ENCODE data around the gene MYOM1. TPM values are rescaled to one million over a fixed set of nuclear protein-coding genes. Genes with fewer than 3 reads are reported as not detected.

MYOM1 gene
- total RNA-seq, 1 experiment from 2014 or later, result 0.41 TPM

DNA sequence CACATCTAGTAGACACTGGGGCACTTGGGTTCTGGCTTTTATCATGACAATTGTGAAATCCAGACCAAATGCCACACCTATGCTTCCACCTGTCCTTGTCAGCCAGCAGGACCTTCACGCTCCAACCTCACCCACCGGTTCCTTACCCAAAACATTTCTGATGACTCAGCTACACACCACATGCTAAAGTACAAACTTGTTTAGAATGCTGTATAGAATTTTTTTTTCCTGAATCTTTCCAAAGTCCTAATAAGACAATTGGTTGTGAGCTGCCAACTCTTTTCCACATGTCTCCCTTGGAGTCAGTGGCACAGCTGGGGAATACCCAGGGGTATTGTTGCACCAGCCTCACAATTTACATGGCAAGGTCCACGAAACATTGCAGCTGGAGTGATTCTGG, 131.3 kb downstream of the MYOM1 start:
- Mint-ChIP-seq H3K9me3 (ENCODE audit: unreplicated experiment) (no peaks in the 10 kb centered on the region), H3K36me3 (ENCODE audit: insufficient read depth, unreplicated experiment) (no peaks in the 10 kb centered on the region), H3K4me3 (ENCODE audit: unreplicated experiment) (no peak overlapping the region), H3K4me1 (ENCODE audit: low read depth, unreplicated experiment) (peaks cover 9% of the 10 kb centered on the region), H3K27me3 (ENCODE audit: insufficient read depth, unreplicated experiment) (no peaks in the 10 kb centered on the region), H3K27ac (ENCODE audit: unreplicated experiment) (no peak overlapping the region)
- no peak for DNase-seq
- TF ChIP-seq, protein P1, sequence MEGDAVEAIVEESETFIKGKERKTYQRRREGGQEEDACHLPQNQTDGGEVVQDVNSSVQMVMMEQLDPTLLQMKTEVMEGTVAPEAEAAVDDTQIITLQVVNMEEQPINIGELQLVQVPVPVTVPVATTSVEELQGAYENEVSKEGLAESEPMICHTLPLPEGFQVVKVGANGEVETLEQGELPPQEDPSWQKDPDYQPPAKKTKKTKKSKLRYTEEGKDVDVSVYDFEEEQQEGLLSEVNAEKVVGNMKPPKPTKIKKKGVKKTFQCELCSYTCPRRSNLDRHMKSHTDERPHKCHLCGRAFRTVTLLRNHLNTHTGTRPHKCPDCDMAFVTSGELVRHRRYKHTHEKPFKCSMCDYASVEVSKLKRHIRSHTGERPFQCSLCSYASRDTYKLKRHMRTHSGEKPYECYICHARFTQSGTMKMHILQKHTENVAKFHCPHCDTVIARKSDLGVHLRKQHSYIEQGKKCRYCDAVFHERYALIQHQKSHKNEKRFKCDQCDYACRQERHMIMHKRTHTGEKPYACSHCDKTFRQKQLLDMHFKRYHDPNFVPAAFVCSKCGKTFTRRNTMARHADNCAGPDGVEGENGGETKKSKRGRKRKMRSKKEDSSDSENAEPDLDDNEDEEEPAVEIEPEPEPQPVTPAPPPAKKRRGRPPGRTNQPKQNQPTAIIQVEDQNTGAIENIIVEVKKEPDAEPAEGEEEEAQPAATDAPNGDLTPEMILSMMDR (IDR thresholded peaks at IDR 0.05; ENCODE audit: insufficient read depth in 1 of 2, low read depth in 1 of 2, low read length in 1 of 2, severe bottlenecking in 1 of 2, unreplicated experiment in 1 of 2), result no peak
- ChIA-PET POLR2A (no interaction called here), CTCF (interaction anchor here (1.3 kb wide), 1 partner anchor 158 kb away, joined by 4 read pairs; no protein-coding TSS in a partner anchor)
- H3K9me3 ChIP-seq, result no peaks in the 10 kb centered on the region
- no TSS peak for BruUV-seq (replicated peaks)
- intact Hi-C loops (cut with micrococcal nuclease; ENCODE audit: unreplicated experiment), result no loop called here
- no peak overlapping the region for H3K4me3 ChIP-seq (ENCODE audit: low read depth, low read length)
- peaks cover 5% of the 10 kb centered on the region; the same call in 1 of the 2 replicates for H3K4me1 ChIP-seq
- H3K27me3 ChIP-seq (replicated peaks; ENCODE audit: control insufficient read depth, insufficient read depth, low read length), result no peaks in the 10 kb centered on the region
- H3K36me3 ChIP-seq (ENCODE audit: control insufficient read depth, insufficient read depth, low read length), result no peaks in the 10 kb centered on the region

DNA sequence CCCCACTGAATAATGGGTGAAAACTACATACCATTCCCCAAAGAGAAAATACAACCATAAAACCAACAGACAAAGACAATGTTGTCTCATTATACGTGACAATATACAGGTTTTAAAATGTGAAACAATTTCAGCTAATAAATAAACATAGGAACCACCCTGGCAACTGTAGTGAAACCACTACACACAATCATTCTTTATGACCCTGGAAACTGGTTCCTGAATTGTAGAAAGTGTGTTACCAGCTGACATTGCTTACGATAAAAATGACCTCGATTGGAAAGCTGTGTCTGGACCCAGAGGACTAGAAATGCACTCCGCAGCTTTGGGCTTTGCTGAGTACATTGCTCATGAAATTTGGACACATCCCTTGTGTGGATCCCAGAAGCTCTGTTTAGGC, 132.9 kb downstream of the MYOM1 start:
- DNase-seq, result no peak
- ChIA-PET CTCF (interaction anchor here (0.7 to 1.3 kb wide), 3 partner anchors 31 to 160 kb away, joined by 3 to 4 read pairs (median 3); no protein-coding TSS in a partner anchor), POLR2A (no interaction called here)
- Histone ChIP-seq H3K4me1 (peaks cover 5% of the 10 kb centered on the region; the same call in 1 of the 2 replicates), H3K9me3 (no peaks in the 10 kb centered on the region), H3K27me3 (replicated peaks; ENCODE audit: control insufficient read depth, insufficient read depth, low read length) (no peaks in the 10 kb centered on the region), H3K36me3 (ENCODE audit: control insufficient read depth, insufficient read depth, low read length) (no peaks in the 10 kb centered on the region), H3K4me3 (ENCODE audit: low read depth, low read length) (no peak overlapping the region)
- Mint-ChIP-seq H3K36me3 (ENCODE audit: insufficient read depth, unreplicated experiment) (no peaks in the 10 kb centered on the region), H3K27ac (ENCODE audit: unreplicated experiment) (no peak overlapping the region), H3K27me3 (ENCODE audit: insufficient read depth, unreplicated experiment) (no peaks in the 10 kb centered on the region), H3K4me1 (ENCODE audit: low read depth, unreplicated experiment) (peaks cover 9% of the 10 kb centered on the region), H3K4me3 (ENCODE audit: unreplicated experiment) (no peak overlapping the region), H3K9me3 (ENCODE audit: unreplicated experiment) (no peaks in the 10 kb centered on the region)
- intact Hi-C loops (cut with micrococcal nuclease; ENCODE audit: unreplicated experiment), result no loop called here
- no TSS peak for BruUV-seq (replicated peaks)
- TF ChIP-seq, protein P1 (IDR thresholded peaks at IDR 0.05; ENCODE audit: insufficient read depth in 1 of 2, low read depth in 1 of 2, low read length in 1 of 2, severe bottlenecking in 1 of 2, unreplicated experiment in 1 of 2), result no peak

DNA sequence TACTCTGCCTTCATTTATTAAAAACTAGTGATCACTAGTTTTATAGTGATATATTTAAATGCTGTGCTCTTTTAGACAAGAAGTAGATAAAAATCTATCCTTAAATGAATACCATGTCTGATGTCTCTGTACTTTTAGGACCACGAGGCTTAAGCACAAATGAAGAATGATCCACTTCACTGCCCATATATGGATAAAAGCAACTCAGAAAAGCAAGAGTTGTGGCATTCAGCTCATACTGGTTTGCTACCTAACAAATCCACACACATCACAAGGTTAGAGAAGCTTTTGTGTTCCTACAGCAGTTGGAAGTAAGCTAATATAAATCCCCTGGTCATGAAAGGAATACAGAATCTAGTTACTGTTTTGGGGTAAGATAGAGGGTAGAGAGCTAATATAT, 134.2 kb downstream of the MYOM1 start:
- Mint-ChIP-seq H3K9me3 (ENCODE audit: unreplicated experiment) (no peaks in the 10 kb centered on the region), H3K27ac (ENCODE audit: unreplicated experiment) (no peak overlapping the region), H3K4me1 (ENCODE audit: low read depth, unreplicated experiment) (peaks cover 9% of the 10 kb centered on the region), H3K4me3 (ENCODE audit: unreplicated experiment) (no peak overlapping the region), H3K27me3 (ENCODE audit: insufficient read depth, unreplicated experiment) (no peaks in the 10 kb centered on the region), H3K36me3 (ENCODE audit: insufficient read depth, unreplicated experiment) (no peaks in the 10 kb centered on the region)
- Histone ChIP-seq H3K27me3 (replicated peaks; ENCODE audit: control insufficient read depth, insufficient read depth, low read length) (no peaks in the 10 kb centered on the region), H3K9me3 (no peaks in the 10 kb centered on the region), H3K36me3 (ENCODE audit: control insufficient read depth, insufficient read depth, low read length) (no peaks in the 10 kb centered on the region), H3K4me3 (ENCODE audit: low read depth, low read length) (no peak overlapping the region), H3K4me1 (peaks cover 5% of the 10 kb centered on the region; the same call in 1 of the 2 replicates)
- ChIA-PET POLR2A (no interaction called here), CTCF (no interaction called here)
- no peak for DNase-seq
- intact Hi-C loops (cut with micrococcal nuclease; ENCODE audit: unreplicated experiment), result no loop called here
- TF ChIP-seq, protein P1 (IDR thresholded peaks at IDR 0.05; ENCODE audit: insufficient read depth in 1 of 2, low read depth in 1 of 2, low read length in 1 of 2, severe bottlenecking in 1 of 2, unreplicated experiment in 1 of 2), result no peak
- BruUV-seq (replicated peaks), result no TSS peak

Data from Caco-2 (cell line).